Thyroid gland (tissue), 4 donors: ENCODE results near the gene ZNF436.

Source experiments
- CTCF ChIP-seq, 6 experiments: fragments of 200-600 bp in 3 of 6; fragments of 450-650 bp in 3 of 6; sonication (generic) in 3 of 6; IDR thresholded peaks; one replicate each; pipeline ENCODE4 v1.5.1; 2016 to 2019; ENCODE audit warnings: antibody characterized with exemption in 6 of 6, mild to moderate bottlenecking in 2 of 6, inconsistent platforms in 1 of 6, moderate library complexity in 1 of 6
- POLR2A ChIP-seq, 2 donors: fragments of 450-650 bp; IDR thresholded peaks; one replicate each; pipeline ENCODE4 v1.6.1; 2017; ENCODE audit warnings: antibody characterized with exemption in 2 of 2, mild to moderate bottlenecking in 2 of 2, moderate library complexity in 1 of 2

GRCh38 chr1:23362218-23362713 is 7.4 kb downstream of the ZNF436 start:
- TF ChIP-seq CTCF (IDR thresholded peaks at IDR 0.05) (no peak), POLR2A (IDR thresholded peaks at IDR 0.05) (no peak)
